ENCODE data around the gene RTL5.

DNA sequence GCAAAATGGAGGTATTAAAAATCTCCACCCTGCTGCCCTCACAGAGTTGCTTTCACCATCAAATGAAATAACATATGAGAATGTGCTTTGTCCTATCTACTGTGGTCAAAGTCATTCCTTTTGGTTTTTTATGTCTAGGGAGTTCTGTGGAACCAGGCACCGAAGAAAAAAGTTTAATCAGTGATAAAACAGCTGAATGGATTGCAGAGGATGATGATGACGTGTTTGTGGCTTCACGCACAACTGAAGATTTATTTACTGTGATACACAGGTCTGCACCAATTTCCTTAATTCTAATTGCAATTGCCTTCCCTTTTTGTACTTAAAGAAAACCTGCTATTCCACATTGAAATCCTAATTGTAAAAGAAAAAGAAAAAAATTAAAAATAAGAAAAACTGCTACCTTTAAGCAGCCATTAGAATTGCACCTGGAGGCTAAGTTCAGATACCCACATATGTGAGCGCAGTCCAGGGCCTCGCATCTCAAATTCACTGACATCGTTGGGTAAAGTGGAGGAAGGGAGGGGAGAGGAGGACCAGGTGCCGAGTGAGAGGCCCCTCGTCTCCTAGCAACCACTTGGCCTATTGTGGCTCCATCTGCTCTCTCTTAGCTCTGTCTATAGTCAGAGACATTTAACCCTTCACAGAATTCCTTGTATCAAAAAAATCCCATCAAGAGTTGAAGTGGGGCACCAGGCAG lies 10.5 kb upstream of the RTL5 start:
- TF ChIP-seq POLR2A (IDR thresholded peaks at IDR 0.05; ENCODE audit: borderline replicate concordance, extremely low read depth, insufficient read depth, insufficient read length) = no peak
- TF ChIP-seq EGR1 (IDR thresholded peaks at IDR 0.05; ENCODE audit: low read depth) = no peak
- TF ChIP-seq, protein P1, sequence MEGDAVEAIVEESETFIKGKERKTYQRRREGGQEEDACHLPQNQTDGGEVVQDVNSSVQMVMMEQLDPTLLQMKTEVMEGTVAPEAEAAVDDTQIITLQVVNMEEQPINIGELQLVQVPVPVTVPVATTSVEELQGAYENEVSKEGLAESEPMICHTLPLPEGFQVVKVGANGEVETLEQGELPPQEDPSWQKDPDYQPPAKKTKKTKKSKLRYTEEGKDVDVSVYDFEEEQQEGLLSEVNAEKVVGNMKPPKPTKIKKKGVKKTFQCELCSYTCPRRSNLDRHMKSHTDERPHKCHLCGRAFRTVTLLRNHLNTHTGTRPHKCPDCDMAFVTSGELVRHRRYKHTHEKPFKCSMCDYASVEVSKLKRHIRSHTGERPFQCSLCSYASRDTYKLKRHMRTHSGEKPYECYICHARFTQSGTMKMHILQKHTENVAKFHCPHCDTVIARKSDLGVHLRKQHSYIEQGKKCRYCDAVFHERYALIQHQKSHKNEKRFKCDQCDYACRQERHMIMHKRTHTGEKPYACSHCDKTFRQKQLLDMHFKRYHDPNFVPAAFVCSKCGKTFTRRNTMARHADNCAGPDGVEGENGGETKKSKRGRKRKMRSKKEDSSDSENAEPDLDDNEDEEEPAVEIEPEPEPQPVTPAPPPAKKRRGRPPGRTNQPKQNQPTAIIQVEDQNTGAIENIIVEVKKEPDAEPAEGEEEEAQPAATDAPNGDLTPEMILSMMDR (IDR thresholded peaks at IDR 0.05 in 2 of 3, conservative IDR thresholded peaks at IDR 0.05 in 1 of 3; ENCODE audit: borderline replicate concordance in 1 of 3, insufficient read depth in 1 of 3, low read depth in 2 of 3, low read length in 2 of 3) = no peak
- no peak for TF ChIP-seq POLR2AphosphoS5 (IDR thresholded peaks at IDR 0.05; ENCODE audit: low read depth, low read length)
- no peak for TF ChIP-seq REST (IDR thresholded peaks at IDR 0.05; ENCODE audit: low read depth)

Data from HCT116 (cell line).